GM12873 (cell line): Measurements from ENCODE around the gene CACNA2D1.

Experiments used
- TF ChIP-seq, protein P1 (sequence below): IDR thresholded peaks from 2 replicates; pipeline ENCODE4 v1.5.1; 2012; ENCODE audit warnings: low read depth, mild to moderate bottlenecking, moderate library complexity, low read length, control low read depth; ENCODE audit not compliant: insufficient read depth; ENCODE audit errors: missing control alignments

Gene CACNA2D1

GRCh38 chr7:82050792-82051191, 392.8 kb downstream of the CACNA2D1 start:
- TF ChIP-seq, protein P1, sequence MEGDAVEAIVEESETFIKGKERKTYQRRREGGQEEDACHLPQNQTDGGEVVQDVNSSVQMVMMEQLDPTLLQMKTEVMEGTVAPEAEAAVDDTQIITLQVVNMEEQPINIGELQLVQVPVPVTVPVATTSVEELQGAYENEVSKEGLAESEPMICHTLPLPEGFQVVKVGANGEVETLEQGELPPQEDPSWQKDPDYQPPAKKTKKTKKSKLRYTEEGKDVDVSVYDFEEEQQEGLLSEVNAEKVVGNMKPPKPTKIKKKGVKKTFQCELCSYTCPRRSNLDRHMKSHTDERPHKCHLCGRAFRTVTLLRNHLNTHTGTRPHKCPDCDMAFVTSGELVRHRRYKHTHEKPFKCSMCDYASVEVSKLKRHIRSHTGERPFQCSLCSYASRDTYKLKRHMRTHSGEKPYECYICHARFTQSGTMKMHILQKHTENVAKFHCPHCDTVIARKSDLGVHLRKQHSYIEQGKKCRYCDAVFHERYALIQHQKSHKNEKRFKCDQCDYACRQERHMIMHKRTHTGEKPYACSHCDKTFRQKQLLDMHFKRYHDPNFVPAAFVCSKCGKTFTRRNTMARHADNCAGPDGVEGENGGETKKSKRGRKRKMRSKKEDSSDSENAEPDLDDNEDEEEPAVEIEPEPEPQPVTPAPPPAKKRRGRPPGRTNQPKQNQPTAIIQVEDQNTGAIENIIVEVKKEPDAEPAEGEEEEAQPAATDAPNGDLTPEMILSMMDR, result no peak

- TF ChIP-seq, protein P1, result no peak
Observed at GRCh38 chr7:82049891-82050533, 393.6 kb downstream of the CACNA2D1 start.

DNA sequence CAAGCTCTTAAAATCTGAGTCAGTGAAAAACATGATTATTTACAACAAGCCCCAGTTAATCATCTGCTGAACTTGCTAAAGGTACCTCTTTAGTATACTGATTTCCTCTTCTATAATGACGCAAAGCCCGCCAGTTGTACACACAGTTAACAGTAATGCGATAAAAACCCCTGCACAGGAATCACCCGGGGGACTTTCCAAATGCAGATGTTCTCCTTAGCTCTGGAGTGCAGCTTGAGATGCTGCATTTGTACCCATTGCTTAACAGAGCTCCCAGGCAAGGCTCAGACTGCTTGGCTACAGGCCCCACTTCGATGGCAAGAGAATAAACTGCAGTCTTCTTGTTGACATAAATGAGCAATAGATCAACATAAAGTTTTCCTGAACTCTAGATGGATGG, 394.1 kb downstream of the CACNA2D1 start:
- TF ChIP-seq, protein P1, result no peak

DNA sequence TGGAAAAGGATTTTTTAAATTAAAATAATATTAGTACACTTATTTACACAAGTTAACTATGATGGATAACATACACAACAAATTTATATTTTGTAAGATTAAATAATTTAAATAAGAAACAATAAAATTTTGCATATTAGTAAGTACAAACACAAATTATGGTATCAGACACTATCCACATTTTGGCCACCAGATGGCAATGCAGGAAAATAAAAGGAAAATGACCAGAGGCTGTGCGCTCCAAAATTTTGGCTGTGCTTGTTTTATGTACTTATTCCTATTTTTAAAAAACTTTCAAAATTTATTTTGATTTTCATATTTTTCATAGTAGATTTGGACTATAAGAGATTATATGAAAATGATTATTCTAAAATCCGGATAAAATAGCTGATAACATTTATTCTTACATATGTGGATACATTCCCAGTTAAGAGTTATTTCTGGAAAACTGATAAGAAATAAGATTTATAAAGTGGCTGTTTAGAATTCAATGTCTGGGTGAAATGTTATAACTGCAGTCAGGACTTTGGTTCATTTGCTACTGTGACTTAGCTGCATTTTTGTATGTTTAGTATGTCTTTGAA, 399.0 kb downstream of the CACNA2D1 start:
- TF ChIP-seq, protein P1, result peak; percentile 39

- TF ChIP-seq, protein P1, result no peak
Observed at GRCh38 chr7:82039621-82040020, 404.0 kb downstream of the CACNA2D1 start.

GRCh38 chr7:82036146-82036886, 407.3 kb downstream of the CACNA2D1 start:
- TF ChIP-seq, protein P1, result no peak

DNA sequence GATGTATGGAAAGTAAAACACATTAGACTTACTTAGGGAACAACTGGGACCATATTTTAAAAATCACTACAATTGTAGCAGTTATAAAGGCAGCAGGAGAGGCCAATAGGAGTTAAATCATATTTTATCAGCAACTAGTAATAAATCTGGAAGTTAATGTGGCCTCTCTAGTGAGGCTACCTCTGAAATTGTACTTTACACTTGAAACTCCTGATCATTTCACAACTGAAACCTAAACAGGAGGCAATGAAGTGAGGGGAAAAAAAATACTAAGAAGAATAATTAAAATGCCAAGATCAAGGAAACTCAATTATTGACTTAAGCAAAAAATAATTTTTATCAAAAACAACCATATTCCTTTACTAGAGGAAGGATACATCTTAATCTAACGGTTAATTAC, 408.1 kb downstream of the CACNA2D1 start:
- TF ChIP-seq, protein P1, result no peak
